ENCODE results near the gene SYTL5. TPM values are rescaled to one million over a fixed set of nuclear protein-coding genes. Genes with fewer than 3 reads are reported as not detected.

The SYTL5 gene
- polyA plus RNA-seq, 1 donor (not counting 4 experiments of a cell fraction or from before 2014, with no cell fraction given): 0.09 TPM

- Histone ChIP-seq H3K4me3 (ENCODE audit: control insufficient read depth in 2 of 3, extremely low read depth in 1 of 3, insufficient read depth in 2 of 3, low read depth in 1 of 3, low read length in 3 of 3) (no peak overlapping the region), H3K36me3 (ENCODE audit: control insufficient read depth in 2 of 2, extremely low read depth in 1 of 2, insufficient read depth in 2 of 2, low read length in 2 of 2) (no peaks in the 10 kb centered on the region), H3K4me1 (ENCODE audit: control insufficient read depth, extremely low read depth, insufficient read depth, low read length) (no peaks in the 10 kb centered on the region), H3K9me1 (ENCODE audit: control insufficient read depth, extremely low read depth, insufficient read depth, low read length) (no peaks in the 10 kb centered on the region), H2AFZ (ENCODE audit: control insufficient read depth, low read length) (no peak overlapping the region), H4K20me1 (ENCODE audit: control insufficient read depth, extremely low read depth, insufficient read depth, low read length) (no peaks in the 10 kb centered on the region), H3K27ac (ENCODE audit: control insufficient read depth, insufficient read depth, low read length) (no peak overlapping the region), H3K9me3 (ENCODE audit: control insufficient read depth, low read depth, low read length) (no peaks in the 10 kb centered on the region), H3K4me2 (ENCODE audit: control insufficient read depth, extremely low read depth, insufficient read depth, low read depth, low read length) (no peak overlapping the region), H3K9ac (ENCODE audit: control insufficient read depth, extremely low read depth, insufficient read depth, low read length) (no peak overlapping the region), H3K79me2 (ENCODE audit: control insufficient read depth, insufficient read depth, low read length) (no peaks in the 10 kb centered on the region), H3K27me3 (ENCODE audit: control insufficient read depth, extremely low read depth, insufficient read depth, low read length) (no peaks in the 10 kb centered on the region)
- DNase-seq (ENCODE audit: low read depth, low spot score): no peak
- TF ChIP-seq EZH2 (IDR thresholded peaks at IDR 0.05; ENCODE audit: low read length): no peak
- no peak for TF ChIP-seq CTCF (optimal IDR thresholded peaks at IDR 0.05 in 1 of 3, IDR thresholded peaks at IDR 0.05 in 1 of 3, conservative IDR thresholded peaks at IDR 0.05 in 1 of 3; ENCODE audit: extremely low read depth in 1 of 3, insufficient read depth in 2 of 3, low read length in 3 of 3)
- FAIRE-seq: no peak
- dilution Hi-C loops (cut with MboI; ENCODE audit: extremely low pct_ligation_motif_present, low sequenced_read_pairs): no loop called here
Measured at GRCh38 chrX:37959212-37960021, 46.9 kb upstream of the SYTL5 start.

- Histone ChIP-seq H3K79me2 (ENCODE audit: control insufficient read depth, insufficient read depth, low read length) (no peaks in the 10 kb centered on the region), H3K9me1 (ENCODE audit: control insufficient read depth, extremely low read depth, insufficient read depth, low read length) (no peaks in the 10 kb centered on the region), H3K9me3 (ENCODE audit: control insufficient read depth, low read depth, low read length) (no peaks in the 10 kb centered on the region), H3K4me1 (ENCODE audit: control insufficient read depth, extremely low read depth, insufficient read depth, low read length) (no peaks in the 10 kb centered on the region), H3K4me3 (ENCODE audit: control insufficient read depth in 2 of 3, extremely low read depth in 1 of 3, insufficient read depth in 2 of 3, low read depth in 1 of 3, low read length in 3 of 3) (no peak overlapping the region), H3K27ac (ENCODE audit: control insufficient read depth, insufficient read depth, low read length) (no peak overlapping the region), H4K20me1 (ENCODE audit: control insufficient read depth, extremely low read depth, insufficient read depth, low read length) (no peaks in the 10 kb centered on the region), H3K27me3 (ENCODE audit: control insufficient read depth, extremely low read depth, insufficient read depth, low read length) (no peaks in the 10 kb centered on the region), H3K4me2 (ENCODE audit: control insufficient read depth, extremely low read depth, insufficient read depth, low read depth, low read length) (no peak overlapping the region), H3K36me3 (ENCODE audit: control insufficient read depth in 2 of 2, extremely low read depth in 1 of 2, insufficient read depth in 2 of 2, low read length in 2 of 2) (no peaks in the 10 kb centered on the region), H3K9ac (ENCODE audit: control insufficient read depth, extremely low read depth, insufficient read depth, low read length) (no peak overlapping the region), H2AFZ (ENCODE audit: control insufficient read depth, low read length) (no peak overlapping the region)
- dilution Hi-C loops (cut with MboI; ENCODE audit: extremely low pct_ligation_motif_present, low sequenced_read_pairs): no loop called here
- no peak for FAIRE-seq
- TF ChIP-seq CTCF (optimal IDR thresholded peaks at IDR 0.05 in 1 of 3, IDR thresholded peaks at IDR 0.05 in 1 of 3, conservative IDR thresholded peaks at IDR 0.05 in 1 of 3; ENCODE audit: extremely low read depth in 1 of 3, insufficient read depth in 2 of 3, low read length in 3 of 3) (no peak), EZH2 (IDR thresholded peaks at IDR 0.05; ENCODE audit: low read length) (no peak)
- DNase-seq (ENCODE audit: low read depth, low spot score): no peak
Measured at GRCh38 chrX:37961118-37961517, 45.2 kb upstream of the SYTL5 start.
